HEK293 (cell line): Measurements from ENCODE around the gene DNAJC13.

Source experiments
- CTCF ChIA-PET: fragments of 350-600 bp; formaldehyde crosslinking; extraction: SDS; loops from one replicate; lab custom pipeline; 2021; ENCODE audit warnings: antibody characterized with exemption; lab: Yijun Ruan, JAX
- POLR2A ChIA-PET: fragments of 300-600 bp; formaldehyde crosslinking; extraction: SDS; loops from one replicate; lab custom pipeline; 2020; ENCODE audit warnings: antibody characterized with exemption, inconsistent platforms; lab: Yijun Ruan, JAX
- H3K27ac ChIP-seq: fragments of 200-500 bp; sonication (Bioruptor generic); 2 replicates; pipeline ENCODE4 v1.5.1; 2014; ENCODE audit warnings: low read depth, low read length, control low read depth, inconsistent platforms; ENCODE audit errors: extremely low read depth
- H3K36me3 ChIP-seq, 2 experiments: fragments of 200-500 bp in 1 of 2; sonication (Bioruptor generic) in 1 of 2; 1 replicate in 1 of 2; 2 replicates in 1 of 2; pipeline ENCODE4 v1.5.1; 2014 to 2017; ENCODE audit warnings: inconsistent platforms in 2 of 2, low read length in 2 of 2; ENCODE audit not compliant: control insufficient read depth in 2 of 2, insufficient read depth in 1 of 2
- H3K4me1 ChIP-seq: fragments of 200-500 bp; sonication (Bioruptor generic); 2 replicates; pipeline ENCODE4 v1.5.1; 2014; ENCODE audit warnings: mild to moderate bottlenecking, low read length, inconsistent platforms; ENCODE audit not compliant: control insufficient read depth, insufficient read depth
- H3K4me3 ChIP-seq: 2 replicates; pipeline ENCODE4 v1.5.1; 2011; ENCODE audit warnings: low read depth, mild to moderate bottlenecking, control low read depth, low read length, moderate library complexity
- H3K9me3 ChIP-seq: fragments of 200-500 bp; sonication (Bioruptor generic); 2 replicates; pipeline ENCODE4 v1.5.1; 2014; ENCODE audit warnings: low read depth, low read length, inconsistent platforms; ENCODE audit not compliant: control insufficient read depth, insufficient read depth
- GLI4 ChIP-seq: fragments of 450-650 bp; formaldehyde crosslinking; IDR thresholded peaks from 2 replicates; pipeline ENCODE4 v1.5.1; 2016; ENCODE audit warnings: missing biosample characterization, missing genetic modification characterization
- GLIS2 ChIP-seq: fragments of 450-650 bp; formaldehyde crosslinking; IDR thresholded peaks from 2 replicates; pipeline ENCODE4 v1.5.1; 2016; ENCODE audit warnings: missing biosample characterization, missing genetic modification characterization
- HOXD13 ChIP-seq: sonication (generic); formaldehyde crosslinking; IDR thresholded peaks from 2 replicates; pipeline ENCODE4 v1.8.0; 2022; ENCODE audit warnings: missing genetic modification reagents, borderline replicate concordance
- KLF7 ChIP-seq: fragments of 450-650 bp; formaldehyde crosslinking; IDR thresholded peaks from 2 replicates; pipeline ENCODE4 v1.5.1; 2016; ENCODE audit warnings: missing biosample characterization, missing genetic modification characterization, borderline replicate concordance
- OSR2 ChIP-seq: fragments of 450-650 bp; formaldehyde crosslinking; IDR thresholded peaks from 2 replicates; pipeline ENCODE4 v1.5.1; 2016; ENCODE audit warnings: missing biosample characterization, missing genetic modification characterization
- SP7 ChIP-seq: fragments of 450-650 bp; formaldehyde crosslinking; IDR thresholded peaks from 2 replicates; pipeline ENCODE4 v1.5.1; 2016; ENCODE audit warnings: missing biosample characterization, missing genetic modification characterization
- TRIM28 ChIP-seq: IDR thresholded peaks from 2 replicates; pipeline ENCODE4 v1.6.1; 2011; ENCODE audit warnings: low read length, control low read depth, borderline replicate concordance
- ZNF10 ChIP-seq: fragments of 450-650 bp; formaldehyde crosslinking; IDR thresholded peaks from 2 replicates; pipeline ENCODE4 v1.5.1; 2017; ENCODE audit warnings: missing biosample characterization, missing genetic modification characterization
- ZNF114 ChIP-seq: fragments of 450-650 bp; formaldehyde crosslinking; IDR thresholded peaks from 2 replicates; pipeline ENCODE4 v1.5.0; 2017; ENCODE audit warnings: missing biosample characterization, missing genetic modification characterization
- ZNF133 ChIP-seq: fragments of 450-650 bp; formaldehyde crosslinking; IDR thresholded peaks from 2 replicates; pipeline ENCODE4 v1.5.1; 2016; ENCODE audit warnings: missing biosample characterization, missing genetic modification characterization
- ZNF324 ChIP-seq: fragments of 450-650 bp; formaldehyde crosslinking; IDR thresholded peaks from 2 replicates; pipeline ENCODE4 v1.5.1; 2016; ENCODE audit warnings: missing biosample characterization, missing genetic modification characterization
- ZNF37A ChIP-seq: fragments of 450-650 bp; IDR thresholded peaks from 2 replicates; pipeline ENCODE4 v1.5.1; 2018; ENCODE audit warnings: missing biosample characterization, missing genetic modification characterization
- ZNF596 ChIP-seq: fragments of 450-650 bp; IDR thresholded peaks from 2 replicates; pipeline ENCODE4 v1.5.0; 2018; ENCODE audit warnings: missing biosample characterization, mild to moderate bottlenecking, missing genetic modification characterization, moderate library complexity
- ZNF660 ChIP-seq: fragments of 450-650 bp; IDR thresholded peaks from 2 replicates; pipeline ENCODE4 v1.5.1; 2018; ENCODE audit warnings: missing biosample characterization, mild to moderate bottlenecking, missing genetic modification characterization
- ZNF777 ChIP-seq: fragments of 450-650 bp; formaldehyde crosslinking; IDR thresholded peaks from 2 replicates; pipeline ENCODE4 v1.5.1; 2017; ENCODE audit warnings: missing biosample characterization, missing genetic modification characterization, borderline replicate concordance
- TF ChIP-seq, protein P1 (sequence below): fragments of 450-650 bp; formaldehyde crosslinking; IDR thresholded peaks from 2 replicates; pipeline ENCODE4 v1.5.1; 2016; ENCODE audit warnings: missing biosample characterization, missing genetic modification characterization
- TF ChIP-seq, protein P2 (sequence below): fragments of 450-650 bp; formaldehyde crosslinking; IDR thresholded peaks from 2 replicates; pipeline ENCODE4 v1.5.1; 2016; ENCODE audit warnings: missing biosample characterization, missing genetic modification characterization
- TF ChIP-seq, protein P3 (sequence below): fragments of 450-650 bp; formaldehyde crosslinking; IDR thresholded peaks from 2 replicates; pipeline ENCODE4 v1.5.1; 2016; ENCODE audit warnings: missing biosample characterization, missing genetic modification characterization
- TF ChIP-seq, protein P4 (sequence below): fragments of 450-650 bp; formaldehyde crosslinking; IDR thresholded peaks from 2 replicates; pipeline ENCODE4 v1.5.1; 2016; ENCODE audit warnings: missing biosample characterization, missing genetic modification characterization, low read depth
- TF ChIP-seq, protein P5 (sequence below): sonication (generic); formaldehyde crosslinking; IDR thresholded peaks from 2 replicates; pipeline ENCODE4 v1.8.1; 2022; ENCODE audit warnings: mild to moderate bottlenecking, moderate library complexity, missing genetic modification reagents
- TF ChIP-seq, protein P6 (sequence below): fragments of 450-650 bp; IDR thresholded peaks from 2 replicates; pipeline ENCODE4 v1.5.1; 2018; ENCODE audit warnings: missing biosample characterization, missing genetic modification characterization
- TF ChIP-seq, protein P7 (sequence below): fragments of 450-650 bp; formaldehyde crosslinking; IDR thresholded peaks from 2 replicates; pipeline ENCODE4 v1.5.1; 2016; ENCODE audit warnings: missing biosample characterization, missing genetic modification characterization

Gene DNAJC13

DNA sequence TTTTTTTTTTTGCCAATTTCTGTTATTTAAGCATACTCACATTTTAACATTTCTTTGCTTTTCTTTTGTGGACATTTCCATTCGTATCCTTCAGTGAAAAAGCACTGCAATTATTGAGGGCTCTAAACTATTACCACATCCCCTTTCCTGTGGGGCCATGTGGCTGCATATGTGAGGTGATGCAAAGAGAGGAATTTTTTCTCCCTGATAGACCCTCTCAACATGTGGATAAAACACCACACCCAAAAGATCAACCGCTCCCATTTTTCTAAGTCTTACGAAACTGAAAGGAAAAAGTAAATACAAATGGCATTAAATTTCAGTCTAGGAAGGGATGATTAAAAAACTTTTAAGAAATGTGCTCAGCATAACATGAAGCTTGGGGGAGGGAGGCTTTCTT is 68.8 kb downstream of the DNAJC13 start:
- Histone ChIP-seq H3K36me3 (peaks cover 4 to 38% of the 10 kb centered on the region in 2 experiments), H3K4me3 (no peak overlapping the region), H3K4me1 (no peaks in the 10 kb centered on the region), H3K27ac (no peak overlapping the region), H3K9me3 (no peaks in the 10 kb centered on the region)
- TF ChIP-seq TRIM28 (no peak), ZNF114 (no peak)
- ChIA-PET CTCF (no interaction called here), POLR2A (no interaction called here)

DNA sequence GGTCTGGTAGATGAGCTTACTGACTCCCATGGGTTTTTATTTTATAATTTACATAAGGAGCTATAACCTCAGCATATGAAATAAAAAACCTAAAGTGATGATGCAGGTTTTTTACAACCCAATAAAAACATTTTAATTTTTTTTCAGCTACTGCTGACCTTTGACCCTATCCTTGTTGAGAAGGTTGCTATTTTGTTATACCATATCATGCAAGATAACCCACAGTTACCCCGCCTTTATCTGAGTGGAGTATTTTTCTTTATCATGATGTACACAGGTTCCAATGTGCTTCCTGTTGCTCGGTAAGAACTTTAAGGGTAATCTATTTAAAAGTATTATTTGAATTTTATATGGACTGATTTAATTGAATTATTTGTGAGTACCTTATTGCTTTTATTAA is 70.8 kb downstream of the DNAJC13 start:
- Histone ChIP-seq H3K36me3 (peaks cover 4 to 36% of the 10 kb centered on the region in 2 experiments), H3K9me3 (no peaks in the 10 kb centered on the region), H3K27ac (no peak overlapping the region), H3K4me3 (no peak overlapping the region), H3K4me1 (no peaks in the 10 kb centered on the region)
- TF ChIP-seq, protein P1, sequence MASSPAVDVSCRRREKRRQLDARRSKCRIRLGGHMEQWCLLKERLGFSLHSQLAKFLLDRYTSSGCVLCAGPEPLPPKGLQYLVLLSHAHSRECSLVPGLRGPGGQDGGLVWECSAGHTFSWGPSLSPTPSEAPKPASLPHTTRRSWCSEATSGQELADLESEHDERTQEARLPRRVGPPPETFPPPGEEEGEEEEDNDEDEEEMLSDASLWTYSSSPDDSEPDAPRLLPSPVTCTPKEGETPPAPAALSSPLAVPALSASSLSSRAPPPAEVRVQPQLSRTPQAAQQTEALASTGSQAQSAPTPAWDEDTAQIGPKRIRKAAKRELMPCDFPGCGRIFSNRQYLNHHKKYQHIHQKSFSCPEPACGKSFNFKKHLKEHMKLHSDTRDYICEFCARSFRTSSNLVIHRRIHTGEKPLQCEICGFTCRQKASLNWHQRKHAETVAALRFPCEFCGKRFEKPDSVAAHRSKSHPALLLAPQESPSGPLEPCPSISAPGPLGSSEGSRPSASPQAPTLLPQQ (tag by site-specific recombination): no peak
- TF ChIP-seq ZNF660 (tag by site-specific recombination) (no peak), ZNF777 (tag by site-specific recombination) (no peak), ZNF37A (tag by site-specific recombination) (no peak), ZNF596 (tag by site-specific recombination) (no peak), ZNF133 (no peak)
- TF ChIP-seq, protein P2, sequence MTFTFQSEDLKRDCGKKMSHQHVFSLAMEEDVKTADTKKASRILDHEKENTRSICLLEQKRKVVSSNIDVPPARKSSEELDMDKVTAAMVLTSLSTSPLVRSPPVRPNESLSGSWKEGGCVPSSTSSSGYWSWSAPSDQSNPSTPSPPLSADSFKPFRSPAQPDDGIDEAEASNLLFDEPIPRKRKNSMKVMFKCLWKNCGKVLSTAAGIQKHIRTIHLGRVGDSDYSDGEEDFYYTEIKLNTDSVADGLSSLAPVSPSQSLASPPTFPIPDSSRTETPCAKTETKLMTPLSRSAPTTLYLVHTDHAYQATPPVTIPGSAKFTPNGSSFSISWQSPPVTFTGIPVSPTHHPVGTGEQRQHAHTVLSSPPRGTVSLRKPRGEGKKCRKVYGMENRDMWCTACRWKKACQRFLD (tag by site-specific recombination): no peak
- TF ChIP-seq, protein P3, sequence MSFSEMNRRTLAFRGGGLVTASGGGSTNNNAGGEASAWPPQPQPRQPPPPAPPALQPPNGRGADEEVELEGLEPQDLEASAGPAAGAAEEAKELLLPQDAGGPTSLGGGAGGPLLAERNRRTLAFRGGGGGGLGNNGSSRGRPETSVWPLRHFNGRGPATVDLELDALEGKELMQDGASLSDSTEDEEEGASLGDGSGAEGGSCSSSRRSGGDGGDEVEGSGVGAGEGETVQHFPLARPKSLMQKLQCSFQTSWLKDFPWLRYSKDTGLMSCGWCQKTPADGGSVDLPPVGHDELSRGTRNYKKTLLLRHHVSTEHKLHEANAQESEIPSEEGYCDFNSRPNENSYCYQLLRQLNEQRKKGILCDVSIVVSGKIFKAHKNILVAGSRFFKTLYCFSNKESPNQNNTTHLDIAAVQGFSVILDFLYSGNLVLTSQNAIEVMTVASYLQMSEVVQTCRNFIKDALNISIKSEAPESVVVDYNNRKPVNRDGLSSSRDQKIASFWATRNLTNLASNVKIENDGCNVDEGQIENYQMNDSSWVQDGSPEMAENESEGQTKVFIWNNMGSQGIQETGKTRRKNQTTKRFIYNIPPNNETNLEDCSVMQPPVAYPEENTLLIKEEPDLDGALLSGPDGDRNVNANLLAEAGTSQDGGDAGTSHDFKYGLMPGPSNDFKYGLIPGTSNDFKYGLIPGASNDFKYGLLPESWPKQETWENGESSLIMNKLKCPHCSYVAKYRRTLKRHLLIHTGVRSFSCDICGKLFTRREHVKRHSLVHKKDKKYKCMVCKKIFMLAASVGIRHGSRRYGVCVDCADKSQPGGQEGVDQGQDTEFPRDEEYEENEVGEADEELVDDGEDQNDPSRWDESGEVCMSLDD (tag by site-specific recombination): no peak
- TF ChIP-seq, protein P4, sequence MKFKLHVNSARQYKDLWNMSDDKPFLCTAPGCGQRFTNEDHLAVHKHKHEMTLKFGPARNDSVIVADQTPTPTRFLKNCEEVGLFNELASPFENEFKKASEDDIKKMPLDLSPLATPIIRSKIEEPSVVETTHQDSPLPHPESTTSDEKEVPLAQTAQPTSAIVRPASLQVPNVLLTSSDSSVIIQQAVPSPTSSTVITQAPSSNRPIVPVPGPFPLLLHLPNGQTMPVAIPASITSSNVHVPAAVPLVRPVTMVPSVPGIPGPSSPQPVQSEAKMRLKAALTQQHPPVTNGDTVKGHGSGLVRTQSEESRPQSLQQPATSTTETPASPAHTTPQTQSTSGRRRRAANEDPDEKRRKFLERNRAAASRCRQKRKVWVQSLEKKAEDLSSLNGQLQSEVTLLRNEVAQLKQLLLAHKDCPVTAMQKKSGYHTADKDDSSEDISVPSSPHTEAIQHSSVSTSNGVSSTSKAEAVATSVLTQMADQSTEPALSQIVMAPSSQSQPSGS (tag by site-specific recombination): no peak
- ChIA-PET CTCF (interaction anchor here (0.6 kb wide), 1 partner anchor 9 kb away, joined by 4 read pairs; no protein-coding TSS in a partner anchor), POLR2A (no interaction called here)

DNA sequence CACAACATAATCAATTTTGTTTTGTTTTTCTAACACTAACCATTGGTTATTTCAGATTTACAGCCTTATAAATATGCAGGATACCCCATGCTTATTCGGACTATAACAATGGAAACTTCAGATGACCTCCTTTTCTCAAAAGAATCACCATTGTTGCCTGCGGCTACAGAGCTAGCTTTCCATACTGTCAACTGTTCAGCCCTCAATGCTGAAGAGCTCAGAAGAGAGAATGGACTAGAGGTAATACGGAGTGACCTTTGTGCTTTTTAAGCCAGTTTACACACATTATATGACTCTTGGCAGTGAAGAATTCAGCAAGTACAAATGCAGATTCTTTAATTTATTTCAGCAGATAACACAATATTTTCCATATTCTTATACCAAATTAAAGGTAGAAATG is 81.8 kb downstream of the DNAJC13 start:
- Histone ChIP-seq H3K4me1 (no peaks in the 10 kb centered on the region), H3K4me3 (no peak overlapping the region), H3K36me3 (peaks cover 11 to 81% of the 10 kb centered on the region in 2 experiments), H3K27ac (no peak overlapping the region), H3K9me3 (no peaks in the 10 kb centered on the region)
- CTCF ChIA-PET: no interaction called here
- POLR2A ChIA-PET: no interaction called here
- TF ChIP-seq, protein P5, sequence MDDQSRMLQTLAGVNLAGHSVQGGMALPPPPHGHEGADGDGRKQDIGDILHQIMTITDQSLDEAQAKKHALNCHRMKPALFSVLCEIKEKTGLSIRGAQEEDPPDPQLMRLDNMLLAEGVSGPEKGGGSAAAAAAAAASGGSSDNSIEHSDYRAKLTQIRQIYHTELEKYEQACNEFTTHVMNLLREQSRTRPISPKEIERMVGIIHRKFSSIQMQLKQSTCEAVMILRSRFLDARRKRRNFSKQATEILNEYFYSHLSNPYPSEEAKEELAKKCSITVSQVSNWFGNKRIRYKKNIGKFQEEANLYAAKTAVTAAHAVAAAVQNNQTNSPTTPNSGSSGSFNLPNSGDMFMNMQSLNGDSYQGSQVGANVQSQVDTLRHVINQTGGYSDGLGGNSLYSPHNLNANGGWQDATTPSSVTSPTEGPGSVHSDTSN: no peak
- no peak for TF ChIP-seq KLF7 (tag by site-specific recombination)
- TF ChIP-seq SP7 (tag by site-specific recombination): no peak
- TF ChIP-seq GLIS2 (tag by site-specific recombination): no peak
- no peak for TF ChIP-seq ZNF10 (tag by site-specific recombination)
- TF ChIP-seq GLI4 (tag by site-specific recombination): no peak
- TF ChIP-seq, protein P6, sequence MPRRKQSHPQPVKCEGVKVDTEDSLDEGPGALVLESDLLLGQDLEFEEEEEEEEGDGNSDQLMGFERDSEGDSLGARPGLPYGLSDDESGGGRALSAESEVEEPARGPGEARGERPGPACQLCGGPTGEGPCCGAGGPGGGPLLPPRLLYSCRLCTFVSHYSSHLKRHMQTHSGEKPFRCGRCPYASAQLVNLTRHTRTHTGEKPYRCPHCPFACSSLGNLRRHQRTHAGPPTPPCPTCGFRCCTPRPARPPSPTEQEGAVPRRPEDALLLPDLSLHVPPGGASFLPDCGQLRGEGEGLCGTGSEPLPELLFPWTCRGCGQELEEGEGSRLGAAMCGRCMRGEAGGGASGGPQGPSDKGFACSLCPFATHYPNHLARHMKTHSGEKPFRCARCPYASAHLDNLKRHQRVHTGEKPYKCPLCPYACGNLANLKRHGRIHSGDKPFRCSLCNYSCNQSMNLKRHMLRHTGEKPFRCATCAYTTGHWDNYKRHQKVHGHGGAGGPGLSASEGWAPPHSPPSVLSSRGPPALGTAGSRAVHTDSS (tag by site-specific recombination): no peak
- no peak for TF ChIP-seq OSR2 (tag by site-specific recombination)
- TF ChIP-seq HOXD13 (CRISPR knock-in tag): no peak
- no peak for TF ChIP-seq ZNF324
- TF ChIP-seq, protein P7, sequence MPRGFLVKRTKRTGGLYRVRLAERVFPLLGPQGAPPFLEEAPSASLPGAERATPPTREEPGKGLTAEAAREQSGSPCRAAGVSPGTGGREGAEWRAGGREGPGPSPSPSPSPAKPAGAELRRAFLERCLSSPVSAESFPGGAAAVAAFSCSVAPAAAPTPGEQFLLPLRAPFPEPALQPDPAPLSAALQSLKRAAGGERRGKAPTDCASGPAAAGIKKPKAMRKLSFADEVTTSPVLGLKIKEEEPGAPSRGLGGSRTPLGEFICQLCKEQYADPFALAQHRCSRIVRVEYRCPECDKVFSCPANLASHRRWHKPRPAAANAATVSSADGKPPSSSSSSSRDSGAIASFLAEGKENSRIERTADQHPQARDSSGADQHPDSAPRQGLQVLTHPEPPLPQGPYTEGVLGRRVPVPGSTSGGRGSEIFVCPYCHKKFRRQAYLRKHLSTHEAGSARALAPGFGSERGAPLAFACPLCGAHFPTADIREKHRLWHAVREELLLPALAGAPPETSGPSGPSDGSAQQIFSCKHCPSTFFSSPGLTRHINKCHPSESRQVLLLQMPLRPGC (tag by site-specific recombination): no peak
